Stomach (tissue), 4 donors: ENCODE results near the gene PARVB.

ENCODE experiments used
- EP300 ChIP-seq: sonication (generic); formaldehyde crosslinking; IDR thresholded peaks from one replicate; pipeline ENCODE4 v1.6.1; 2017; ENCODE audit warnings: antibody characterized with exemption
- POLR2A ChIP-seq, 4 donors: fragments of 450-650 bp; IDR thresholded peaks; one replicate each; pipeline ENCODE4 v1.6.1; 2016; ENCODE audit warnings: antibody characterized with exemption in 4 of 4, control low read depth in 2 of 4, mild to moderate bottlenecking in 1 of 4, moderate library complexity in 1 of 4
- POLR2AphosphoS5 ChIP-seq, 3 donors: sonication (generic); formaldehyde crosslinking; IDR thresholded peaks; one replicate each; pipeline ENCODE4 v1.6.1; 2016; ENCODE audit warnings: antibody characterized with exemption in 3 of 3
- TF ChIP-seq, protein P1 (sequence below), 7 experiments: fragments of 450-650 bp in 4 of 7; fragments of 200-600 bp in 3 of 7; sonication (generic) in 3 of 7; IDR thresholded peaks; one replicate each; pipeline ENCODE4 v1.5.1; 2016 to 2019; ENCODE audit warnings: antibody characterized with exemption in 7 of 7, control low read depth in 2 of 7, mild to moderate bottlenecking in 1 of 7

DNA sequence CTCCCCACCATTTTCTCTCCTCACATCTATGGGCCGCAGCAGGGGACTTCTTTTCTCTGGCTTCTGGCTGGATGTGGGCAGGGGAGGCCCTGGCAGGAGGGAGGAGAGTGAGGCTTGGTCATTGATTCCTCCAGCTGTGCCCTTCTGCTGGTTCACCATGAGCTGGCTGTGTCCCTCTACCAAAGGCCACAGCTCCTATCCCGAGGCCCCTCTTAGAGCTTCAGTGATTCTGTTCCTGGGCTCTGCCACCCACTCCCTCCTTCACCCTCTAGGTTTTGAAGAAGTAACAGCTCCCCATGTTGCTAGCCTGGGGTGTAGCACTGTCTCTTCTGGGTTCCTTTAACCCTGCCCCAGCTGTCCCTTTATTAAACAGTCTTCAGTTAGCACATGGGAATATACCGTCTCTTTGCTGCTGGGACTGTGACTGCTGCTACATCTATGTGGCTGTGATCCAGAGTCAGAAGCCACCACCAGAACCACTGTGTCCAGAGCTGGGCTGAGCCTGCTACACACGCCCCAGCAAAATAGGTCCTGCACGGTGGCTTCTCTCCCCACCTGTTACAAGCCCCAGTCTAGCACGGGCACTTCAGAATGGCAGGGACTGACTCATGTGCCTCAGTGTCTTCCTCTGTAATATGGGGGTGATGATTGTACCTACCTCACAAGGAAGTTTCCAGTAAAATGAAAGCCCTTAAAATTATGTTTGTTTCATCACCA lies 156.0 kb downstream of the PARVB start:
- TF ChIP-seq POLR2AphosphoS5 (IDR thresholded peaks at IDR 0.05) (no peak), POLR2A (IDR thresholded peaks at IDR 0.05) (no peak), EP300 (no peak)
- TF ChIP-seq, protein P1, sequence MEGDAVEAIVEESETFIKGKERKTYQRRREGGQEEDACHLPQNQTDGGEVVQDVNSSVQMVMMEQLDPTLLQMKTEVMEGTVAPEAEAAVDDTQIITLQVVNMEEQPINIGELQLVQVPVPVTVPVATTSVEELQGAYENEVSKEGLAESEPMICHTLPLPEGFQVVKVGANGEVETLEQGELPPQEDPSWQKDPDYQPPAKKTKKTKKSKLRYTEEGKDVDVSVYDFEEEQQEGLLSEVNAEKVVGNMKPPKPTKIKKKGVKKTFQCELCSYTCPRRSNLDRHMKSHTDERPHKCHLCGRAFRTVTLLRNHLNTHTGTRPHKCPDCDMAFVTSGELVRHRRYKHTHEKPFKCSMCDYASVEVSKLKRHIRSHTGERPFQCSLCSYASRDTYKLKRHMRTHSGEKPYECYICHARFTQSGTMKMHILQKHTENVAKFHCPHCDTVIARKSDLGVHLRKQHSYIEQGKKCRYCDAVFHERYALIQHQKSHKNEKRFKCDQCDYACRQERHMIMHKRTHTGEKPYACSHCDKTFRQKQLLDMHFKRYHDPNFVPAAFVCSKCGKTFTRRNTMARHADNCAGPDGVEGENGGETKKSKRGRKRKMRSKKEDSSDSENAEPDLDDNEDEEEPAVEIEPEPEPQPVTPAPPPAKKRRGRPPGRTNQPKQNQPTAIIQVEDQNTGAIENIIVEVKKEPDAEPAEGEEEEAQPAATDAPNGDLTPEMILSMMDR (IDR thresholded peaks at IDR 0.05): no peak
